Hepatocyte (in vitro differentiated cells): ENCODE results near the gene FOXP4.

Source experiments
- EZH2 ChIP-seq: fragments of 200-600 bp; sonication (generic); IDR thresholded peaks from 2 replicates; pipeline ENCODE4 v1.6.1; 2016; ENCODE audit warnings: antibody characterized with exemption, mild to moderate bottlenecking, borderline replicate concordance
- TF ChIP-seq, protein P1 (sequence below): fragments of 200-600 bp; sonication (generic); IDR thresholded peaks from 2 replicates; pipeline ENCODE4 v1.5.1; 2016; ENCODE audit warnings: antibody characterized with exemption, mild to moderate bottlenecking; ENCODE audit not compliant: poor library complexity

DNA sequence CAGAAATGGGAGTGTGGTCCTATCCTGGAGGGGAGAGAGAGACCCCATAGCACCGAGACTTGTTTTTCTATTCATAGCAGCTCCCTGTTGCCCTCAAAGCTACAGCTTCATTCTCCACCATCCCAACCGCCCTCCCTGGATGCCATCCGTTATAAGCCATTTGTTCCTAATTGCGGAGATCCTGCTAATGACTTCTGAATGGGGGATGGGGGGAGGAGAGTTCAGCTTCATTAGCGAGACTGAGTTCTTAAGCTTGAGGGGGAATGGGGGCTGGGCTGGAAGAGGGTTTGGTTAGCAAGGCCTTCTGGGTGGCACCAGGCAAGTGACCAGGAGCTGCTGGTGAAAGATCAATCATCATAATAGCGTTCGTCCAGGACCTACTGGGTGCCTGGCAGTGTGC lies 27.1 kb downstream of the FOXP4 start:
- TF ChIP-seq, protein P1, sequence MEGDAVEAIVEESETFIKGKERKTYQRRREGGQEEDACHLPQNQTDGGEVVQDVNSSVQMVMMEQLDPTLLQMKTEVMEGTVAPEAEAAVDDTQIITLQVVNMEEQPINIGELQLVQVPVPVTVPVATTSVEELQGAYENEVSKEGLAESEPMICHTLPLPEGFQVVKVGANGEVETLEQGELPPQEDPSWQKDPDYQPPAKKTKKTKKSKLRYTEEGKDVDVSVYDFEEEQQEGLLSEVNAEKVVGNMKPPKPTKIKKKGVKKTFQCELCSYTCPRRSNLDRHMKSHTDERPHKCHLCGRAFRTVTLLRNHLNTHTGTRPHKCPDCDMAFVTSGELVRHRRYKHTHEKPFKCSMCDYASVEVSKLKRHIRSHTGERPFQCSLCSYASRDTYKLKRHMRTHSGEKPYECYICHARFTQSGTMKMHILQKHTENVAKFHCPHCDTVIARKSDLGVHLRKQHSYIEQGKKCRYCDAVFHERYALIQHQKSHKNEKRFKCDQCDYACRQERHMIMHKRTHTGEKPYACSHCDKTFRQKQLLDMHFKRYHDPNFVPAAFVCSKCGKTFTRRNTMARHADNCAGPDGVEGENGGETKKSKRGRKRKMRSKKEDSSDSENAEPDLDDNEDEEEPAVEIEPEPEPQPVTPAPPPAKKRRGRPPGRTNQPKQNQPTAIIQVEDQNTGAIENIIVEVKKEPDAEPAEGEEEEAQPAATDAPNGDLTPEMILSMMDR, result no peak
- no peak for TF ChIP-seq EZH2
